LHCN-M2 (cell line): ENCODE results near the gene KRTAP6-1. TPM values are rescaled to one million over a fixed set of nuclear protein-coding genes. Genes with fewer than 3 reads are reported as not detected.

ENCODE experiments used
- DNase-seq: peaks from one replicate; pipeline ENCODE4 v3.0.0-alpha.2; 2012; ENCODE audit warnings: low read depth
- polyA plus RNA-seq: library from polyadenylated mRNA; unstranded; fragments of >200 nt; gene quantifications from one replicate; pipeline ENCODE4 v1.2.1, GENCODE V29; 2012; ENCODE audit warnings: missing spikeins
- total RNA-seq: library from RNA; depleted of rRNA; stranded (reverse); fragments of >200 nt; gene quantifications from 2 replicates; pipeline ENCODE4 v1.2.3, GENCODE V29; 2014; rRNA removed

Gene KRTAP6-1
- not detected in 2 replicates for total RNA-seq
- not detected for polyA plus RNA-seq

- DNase-seq, result no peak
These were observed at the start of gene KRTAP6-1 for GRCh38 chr21:30613836-30614235. TSS of gene KRTAP6-1 (minus strand) at chr21:30613930. CDS start at chr21:30613904, 26 bp downstream.

- DNase-seq, result no peak
These were observed 39.2 kb upstream of the KRTAP6-1 start for GRCh38 chr21:30652891-30653290.

GRCh38 chr21:30646904-30647414 is 33.2 kb upstream of the KRTAP6-1 start:
- DNase-seq, result no peak

GRCh38 chr21:30642564-30642963 is 28.8 kb upstream of the KRTAP6-1 start, which contains the start of gene KRTAP20-3:
TSS of gene KRTAP20-3 (plus strand) at chr21:30642864.
- DNase-seq, result no peak

GRCh38 chr21:30638686-30639085 is 25.0 kb upstream of the KRTAP6-1 start:
- DNase-seq, result no peak

- no peak for DNase-seq
These were observed 21.2 kb upstream of the KRTAP6-1 start, which contains the start of gene KRTAP20-2 for GRCh38 chr21:30634906-30635305. TSS of gene KRTAP20-2 (plus strand) at chr21:30635206. CDS start at chr21:30635264, 58 bp downstream.

- no peak for DNase-seq
These were observed 15.5 kb upstream of the KRTAP6-1 start for GRCh38 chr21:30629200-30629599.

- no peak for DNase-seq
These were observed 14.4 kb upstream of the KRTAP6-1 start for GRCh38 chr21:30628109-30628508.

GRCh38 chr21:30625449-30626165 is 11.9 kb upstream of the KRTAP6-1 start:
- no peak for DNase-seq

- DNase-seq, result no peak
These were observed 9.6 kb upstream of the KRTAP6-1 start for GRCh38 chr21:30623362-30623761.

- no peak for DNase-seq
These were observed 6.8 kb upstream of the KRTAP6-1 start, which contains the start of gene KRTAP20-4 for GRCh38 chr21:30620522-30620921. TSS of gene KRTAP20-4 (plus strand) at chr21:30620627.

GRCh38 chr21:30620080-30620479 is 6.3 kb upstream of the KRTAP6-1 start:
- no peak for DNase-seq

GRCh38 chr21:30616125-30616524 is 2.4 kb upstream of the KRTAP6-1 start, which contains the start of gene KRTAP20-1:
TSS of gene KRTAP20-1 (plus strand) at chr21:30616425. CDS start at chr21:30616455, 30 bp downstream.
- DNase-seq, result no peak

- DNase-seq, result no peak
These were observed 1.5 kb upstream of the KRTAP6-1 start for GRCh38 chr21:30615199-30615598.

GRCh38 chr21:30612132-30612531 is 1.6 kb downstream of the KRTAP6-1 start:
- no peak for DNase-seq

- no peak for DNase-seq
These were observed 7.8 kb downstream of the KRTAP6-1 start for GRCh38 chr21:30605968-30606367.

- DNase-seq, result no peak
These were observed 12.9 kb downstream of the KRTAP6-1 start, which contains the start of gene KRTAP22-1 for GRCh38 chr21:30600787-30601186. TSS of gene KRTAP22-1 (plus strand) at chr21:30601087.

- no peak for DNase-seq
These were observed 14.9 kb downstream of the KRTAP6-1 start, which contains the start of gene KRTAP6-2 for GRCh38 chr21:30598802-30599201. TSS of gene KRTAP6-2 (minus strand) at chr21:30598902. CDS start at chr21:30598874, 28 bp downstream.

- DNase-seq, result no peak
These were observed 21.6 kb downstream of the KRTAP6-1 start, which contains the start of gene KRTAP6-3 for GRCh38 chr21:30592140-30592539. TSS of gene KRTAP6-3 (plus strand) at chr21:30592440. CDS start at chr21:30592446, 6 bp downstream.

- no peak for DNase-seq
These were observed 23.4 kb downstream of the KRTAP6-1 start, which contains the start of gene KRTAP22-2 for GRCh38 chr21:30590297-30590696. TSS of gene KRTAP22-2 (minus strand) at chr21:30590397.

GRCh38 chr21:30582870-30583269 is 30.9 kb downstream of the KRTAP6-1 start:
- no peak for DNase-seq

- no peak for DNase-seq
These were observed 33.6 kb downstream of the KRTAP6-1 start for GRCh38 chr21:30580132-30580531.
